Activated CD4-positive, CD25-positive, alpha-beta regulatory T cell treated with anti-CD3 and anti-CD28 coated beads, Interleukin-2, amount 50 U/mL, for 24 hours (primary cell): ENCODE measurements around the gene MX1.

ENCODE experiments used
- ATAC-seq, 2 donors: fragments of 150-1000 bp; cut with Tn5 transposase; one replicate each; pipeline ENCODE4 v1.10.0; 2021; ENCODE audit warnings: mild to moderate bottlenecking in 1 of 2, moderate library complexity in 1 of 2

Gene MX1

DNA sequence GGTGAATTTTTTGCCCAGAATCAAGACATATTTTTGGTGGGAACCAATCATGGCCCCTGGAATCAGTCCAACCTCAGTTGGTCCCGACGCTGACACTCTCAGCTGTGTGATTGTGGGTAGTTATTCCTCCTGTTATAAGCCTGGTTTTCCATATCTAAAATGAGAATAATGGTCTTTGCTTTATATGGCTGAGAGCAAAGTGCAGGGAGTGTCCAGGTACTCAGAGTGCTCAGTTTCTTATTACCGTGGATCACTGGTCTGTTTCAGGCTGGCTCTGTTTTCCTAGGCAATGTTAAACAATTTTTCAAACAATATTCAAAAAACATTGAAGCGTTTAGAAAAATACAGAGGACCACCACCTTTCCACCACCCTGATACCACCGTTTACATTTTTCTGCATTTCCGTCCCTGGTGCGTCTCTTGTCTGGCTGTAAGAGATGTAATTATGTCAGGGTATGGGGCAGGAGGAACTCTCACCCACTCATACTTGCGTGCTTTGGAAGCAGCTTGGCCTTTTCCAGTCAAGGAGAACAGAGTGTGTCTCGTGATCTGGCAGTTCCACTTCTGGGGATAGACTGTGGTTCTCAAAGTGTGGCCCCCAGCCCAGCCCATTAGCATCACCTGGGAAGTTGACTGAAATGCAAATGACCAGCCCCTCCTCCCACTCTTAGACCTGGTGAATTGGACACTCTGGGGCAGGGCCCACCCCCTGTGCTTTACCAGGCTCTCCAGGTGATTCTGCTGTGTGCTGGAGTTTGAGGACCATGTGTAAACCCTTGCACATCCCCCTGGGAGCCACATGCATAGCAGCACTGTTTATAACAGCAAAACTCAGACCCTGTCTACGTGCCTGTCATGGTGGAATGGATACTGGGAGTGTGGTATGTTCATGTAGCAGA lies 6.8 kb downstream of the MX1 start:
- no peak for ATAC-seq

GRCh38 chr21:41433566-41433965 lies 7.5 kb downstream of the MX1 start:
- ATAC-seq: no peak

DNA sequence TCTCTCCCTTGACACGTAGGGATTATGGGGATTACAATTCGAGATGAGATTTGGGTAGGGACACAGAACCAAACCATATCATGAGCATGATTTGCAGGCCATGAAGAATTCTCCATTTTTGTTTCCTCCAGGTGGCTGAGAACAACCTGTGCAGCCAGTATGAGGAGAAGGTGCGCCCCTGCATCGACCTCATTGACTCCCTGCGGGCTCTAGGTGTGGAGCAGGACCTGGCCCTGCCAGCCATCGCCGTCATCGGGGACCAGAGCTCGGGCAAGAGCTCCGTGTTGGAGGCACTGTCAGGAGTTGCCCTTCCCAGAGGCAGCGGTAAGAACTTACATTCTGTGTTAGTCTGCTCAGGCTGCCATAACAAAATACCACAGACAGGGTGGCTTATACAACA lies 9.7 kb downstream of the MX1 start:
- no peak for ATAC-seq

GRCh38 chr21:41437729-41438128 lies 11.7 kb downstream of the MX1 start:
- no peak for ATAC-seq

- no peak for ATAC-seq
These were observed 12.5 kb downstream of the MX1 start for GRCh38 chr21:41438425-41439113.

DNA sequence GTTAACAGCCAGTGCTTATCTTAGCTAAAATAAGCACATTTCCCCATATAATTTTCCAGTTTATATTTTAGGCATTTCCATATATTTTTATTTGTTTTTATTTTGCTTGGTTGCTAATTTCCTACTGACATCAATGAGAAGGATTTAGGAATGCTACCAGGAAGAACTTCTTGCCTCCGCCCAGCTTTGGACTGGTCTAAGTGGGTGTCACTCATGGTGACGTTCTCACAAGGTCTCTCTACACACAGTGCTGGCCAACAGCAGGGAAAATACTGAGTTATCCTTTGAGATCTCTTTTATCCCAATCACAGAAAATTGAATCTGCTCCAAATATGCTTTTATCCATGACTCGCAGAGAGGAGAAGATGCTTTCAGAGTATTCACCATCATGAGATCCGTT lies 13.2 kb downstream of the MX1 start:
- ATAC-seq: no peak

GRCh38 chr21:41441546-41441945 lies 15.5 kb downstream of the MX1 start:
- no peak for ATAC-seq

- no peak for ATAC-seq
These were observed 16.6 kb downstream of the MX1 start for GRCh38 chr21:41442481-41443186.

DNA sequence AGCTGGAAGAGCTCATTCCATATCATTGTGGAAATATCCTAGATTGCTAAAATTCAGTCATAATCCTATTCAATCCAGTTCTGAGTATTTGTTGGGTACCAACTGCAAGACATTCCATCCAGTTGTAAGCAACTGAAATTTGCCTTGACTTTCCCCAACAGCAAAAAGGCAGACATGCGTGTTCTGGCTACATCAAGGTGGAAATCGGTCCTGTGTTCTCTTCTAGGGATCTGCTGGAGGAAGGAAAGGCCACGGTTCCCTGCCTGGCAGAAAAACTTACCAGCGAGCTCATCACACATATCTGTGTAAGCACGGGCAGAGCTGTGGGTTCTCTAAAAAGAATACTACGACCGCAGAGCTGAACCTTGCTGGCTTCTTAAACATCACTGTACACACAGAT lies 17.5 kb downstream of the MX1 start:
- ATAC-seq: no peak

DNA sequence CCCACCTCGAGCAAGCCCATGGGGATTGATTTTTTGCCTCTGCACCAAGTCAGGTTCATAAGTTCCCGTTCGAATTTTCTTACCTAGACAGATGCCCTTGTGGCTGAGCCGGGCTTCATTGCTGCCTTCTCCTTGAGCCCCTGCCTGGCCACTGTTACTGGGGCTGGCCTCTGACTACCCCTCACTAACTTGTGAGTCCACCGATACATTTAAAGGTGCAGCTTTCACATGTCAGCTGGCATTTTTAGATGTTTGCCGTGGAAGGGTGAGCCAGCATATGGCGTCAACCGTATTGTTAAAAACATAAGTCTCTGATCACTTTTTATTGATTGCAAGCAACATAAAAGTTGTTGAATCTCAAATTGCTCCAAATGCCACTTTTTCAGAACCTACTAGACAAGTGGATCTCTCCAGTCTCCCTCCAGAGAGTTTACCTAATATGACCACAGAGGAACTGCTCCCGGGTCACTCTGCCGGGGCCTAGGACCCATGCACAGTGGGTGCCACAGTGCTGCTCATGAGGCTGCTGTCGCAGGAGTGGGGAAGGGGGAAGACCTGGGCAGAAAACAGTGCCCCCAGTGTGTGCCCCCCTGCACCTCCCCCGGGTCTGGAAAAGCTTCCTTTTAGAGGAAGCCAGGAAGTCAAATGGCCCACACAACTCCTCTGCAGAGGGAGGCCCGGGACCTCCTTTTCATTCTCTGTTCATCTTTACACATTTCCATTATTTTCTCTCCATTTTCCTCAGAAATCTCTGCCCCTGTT lies 18.8 kb downstream of the MX1 start:
- ATAC-seq: no peak

DNA sequence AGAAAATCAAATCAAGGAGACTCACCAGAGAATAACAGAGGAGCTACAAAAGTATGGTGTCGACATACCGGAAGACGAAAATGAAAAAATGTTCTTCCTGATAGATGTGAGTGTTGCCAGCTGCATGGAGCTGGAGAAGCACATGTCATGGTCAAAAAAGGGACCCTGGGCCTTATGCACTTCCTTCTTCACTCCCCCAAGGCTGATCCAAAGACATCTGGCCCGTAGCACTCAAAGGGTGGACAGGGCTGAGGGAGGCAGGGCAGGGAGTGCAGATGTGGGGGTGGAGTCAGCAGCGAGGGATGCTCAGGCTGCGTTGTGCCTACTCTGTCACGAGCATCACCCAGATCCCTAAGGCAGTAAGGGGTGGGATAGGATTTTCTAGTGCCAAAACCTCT lies 19.4 kb downstream of the MX1 start:
- no peak for ATAC-seq

DNA sequence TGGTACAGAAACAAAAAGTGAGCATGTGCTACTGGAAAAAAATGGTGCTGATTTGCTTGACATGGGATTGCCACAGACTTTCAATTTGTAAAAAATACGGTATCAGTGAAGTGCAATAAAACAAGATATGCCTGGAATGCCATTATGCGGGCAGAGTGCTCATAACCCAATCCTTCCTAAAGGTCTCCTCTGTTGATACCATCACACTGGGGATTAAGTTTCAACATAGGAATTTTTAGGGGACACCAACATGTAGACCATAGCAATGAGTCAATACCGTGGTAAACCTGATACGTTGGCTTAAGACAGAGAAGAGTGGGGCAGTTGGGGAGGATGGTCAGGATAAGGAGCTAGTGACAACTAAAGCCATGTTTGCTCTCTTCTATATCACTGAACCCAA lies 20.5 kb downstream of the MX1 start:
- no peak for ATAC-seq

- no peak for ATAC-seq
These were observed 21.3 kb downstream of the MX1 start for GRCh38 chr21:41447356-41447755.

GRCh38 chr21:41449613-41450012 lies 23.6 kb downstream of the MX1 start:
- ATAC-seq: no peak

DNA sequence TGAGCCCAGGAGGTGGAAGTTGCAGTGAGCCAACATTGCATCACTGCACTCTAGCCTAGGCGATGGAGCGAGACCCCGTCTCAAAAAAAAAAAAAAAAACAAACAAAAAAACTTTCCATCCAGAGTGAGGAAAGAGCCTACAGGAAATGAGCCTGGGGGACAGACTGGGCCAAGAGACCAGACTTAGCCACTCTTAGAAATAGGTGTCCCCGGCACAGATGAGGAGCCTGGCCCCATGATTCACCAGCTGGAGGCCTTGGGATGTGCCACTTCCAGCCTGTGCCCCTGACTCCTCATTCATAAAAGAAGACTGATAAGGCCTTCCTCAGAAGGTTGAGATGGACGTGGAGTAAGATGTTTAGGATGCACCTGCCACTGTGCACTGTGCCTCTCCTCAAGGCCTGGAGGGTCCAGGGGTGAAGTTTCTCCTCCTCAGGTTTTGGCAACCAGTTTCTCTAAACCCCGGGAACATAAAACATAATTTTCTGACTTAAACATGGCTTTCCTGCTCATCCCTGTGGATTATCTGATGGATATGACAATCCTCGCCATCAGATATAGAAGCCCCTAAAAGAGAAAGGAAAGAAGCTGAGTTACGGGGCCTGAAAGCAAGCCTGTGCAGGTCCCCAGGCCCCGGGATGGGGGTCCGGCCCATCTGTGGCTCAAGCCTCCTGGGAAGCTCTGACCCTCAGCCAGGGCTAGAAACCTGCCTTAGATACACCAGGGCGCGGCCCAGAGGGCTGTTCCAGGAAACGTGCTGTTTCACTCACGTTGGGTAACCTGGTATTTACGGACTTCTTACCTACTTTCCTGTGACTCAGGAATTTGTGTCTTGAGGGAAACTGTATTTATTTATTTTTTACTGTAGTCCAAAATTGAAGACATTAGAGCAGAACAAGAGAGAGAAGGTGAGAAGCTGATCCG lies 26.0 kb downstream of the MX1 start:
- ATAC-seq: no peak

DNA sequence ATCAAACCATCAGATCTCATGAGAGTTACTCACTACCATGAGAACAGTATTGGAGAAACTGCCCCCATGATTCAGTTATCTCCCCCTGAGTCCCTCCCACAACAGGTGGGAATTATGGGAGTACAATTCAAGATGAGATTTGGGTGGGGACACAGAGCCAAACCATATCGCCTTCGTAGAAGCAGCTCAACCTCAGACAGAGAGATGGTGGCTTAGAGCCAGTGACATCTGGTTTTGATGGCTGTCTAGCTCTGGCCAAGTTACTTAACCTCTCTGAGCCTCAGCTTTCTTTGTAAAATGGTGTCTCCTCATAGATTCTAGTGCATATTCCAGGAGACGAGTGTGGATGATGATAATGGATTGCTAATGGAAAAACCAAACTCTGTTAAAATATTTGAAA lies 27.2 kb downstream of the MX1 start:
- no peak for ATAC-seq

GRCh38 chr21:41453761-41454160 lies 27.7 kb downstream of the MX1 start:
- ATAC-seq: no peak

GRCh38 chr21:41458121-41458520 lies 32.1 kb downstream of the MX1 start:
- ATAC-seq: no peak

GRCh38 chr21:41458559-41458958 lies 32.5 kb downstream of the MX1 start:
- no peak for ATAC-seq

GRCh38 chr21:41459884-41460534 lies 34.0 kb downstream of the MX1 start:
- ATAC-seq: peak in 1 of 2 donors; percentile 17
